GM18867 (cell line): Measurements from ENCODE around the gene SLC7A5.
A peak's percentile ranks its signal among the peaks of the same experiment; 100 is the strongest.
"Not testable (repeated sequence)": the region's sequence is repeated elsewhere in the genome, so short reads cannot be mapped to it uniquely, and the experiment has no call there.

Source experiments
- ATAC-seq: cut with Tn5 transposase; IDR thresholded peaks from one replicate; pipeline ENCODE4 v1.9.1; 2021; ENCODE audit warnings: mild to moderate bottlenecking, moderate library complexity; ENCODE audit not compliant: unreplicated experiment

SLC7A5 gene

GRCh38 chr16:87862597-87863326, 6.5 kb downstream of the SLC7A5 start:
- not testable (repeated sequence) for ATAC-seq

GRCh38 chr16:87861300-87862099, 7.8 kb downstream of the SLC7A5 start:
- ATAC-seq = not testable (repeated sequence)

GRCh38 chr16:87860553-87861299, 8.6 kb downstream of the SLC7A5 start:
- no peak for ATAC-seq

- not testable (repeated sequence) for ATAC-seq
Measured at GRCh38 chr16:87858151-87858993, 10.9 kb downstream of the SLC7A5 start.

GRCh38 chr16:87856791-87857228, 12.5 kb downstream of the SLC7A5 start:
- ATAC-seq = no peak

GRCh38 chr16:87855852-87856715, 13.2 kb downstream of the SLC7A5 start:
- no peak for ATAC-seq

GRCh38 chr16:87854907-87855683, 14.2 kb downstream of the SLC7A5 start:
- ATAC-seq = no peak

- no peak for ATAC-seq
Measured at GRCh38 chr16:87854053-87854906, 15.0 kb downstream of the SLC7A5 start.

GRCh38 chr16:87853411-87854052, 15.8 kb downstream of the SLC7A5 start:
- peak; percentile 48 for ATAC-seq

GRCh38 chr16:87851601-87852000, 17.7 kb downstream of the SLC7A5 start:
- ATAC-seq = no peak

GRCh38 chr16:87851141-87851587, 18.1 kb downstream of the SLC7A5 start:
- ATAC-seq = no peak

GRCh38 chr16:87850009-87851006, 19.0 kb downstream of the SLC7A5 start:
- no peak for ATAC-seq

GRCh38 chr16:87849419-87850008, 19.8 kb downstream of the SLC7A5 start:
- no peak for ATAC-seq

GRCh38 chr16:87848676-87849345, 20.5 kb downstream of the SLC7A5 start:
- ATAC-seq = no peak
